ENCODE data around the gene SMARCE1. TPM values are rescaled to one million over a fixed set of nuclear protein-coding genes. Genes with fewer than 3 reads are reported as not detected.

Gene SMARCE1
- total and polyA plus RNA-seq, 9 donors: 80.2 to 158 (median 112) TPM

GRCh38 chr17:40694584-40694983, 47.0 kb upstream of the SMARCE1 start:
- H3K27ac ChIP-seq: no peak overlapping the region
- H3K4me3 ChIP-seq: no peak overlapping the region
- no peaks in the 10 kb centered on the region for H3K9me3 ChIP-seq
- intact Hi-C loops (cut with DNase I): no loop called here
- no peaks in the 10 kb centered on the region for H3K4me1 ChIP-seq (ENCODE audit: insufficient read depth)
- TF ChIP-seq POLR2A (IDR thresholded peaks at IDR 0.05) (no peak), EP300 (IDR thresholded peaks at IDR 0.05) (no peak), CTCF (IDR thresholded peaks at IDR 0.05) (no peak)
- H3K36me3 ChIP-seq: no peaks in the 10 kb centered on the region
- 78 to 81% (median 81%) methylated on average over 9 of the region's 9 CpGs for WGBS, 3 donors
- no peaks in the 10 kb centered on the region for H3K27me3 ChIP-seq
- DNase-seq: no peak

GRCh38 chr17:40687106-40687505, 39.5 kb upstream of the SMARCE1 start:
- no peaks in the 10 kb centered on the region for H3K36me3 ChIP-seq

GRCh38 chr17:40686192-40686591, 38.6 kb upstream of the SMARCE1 start:
- Histone ChIP-seq H3K4me1 (ENCODE audit: insufficient read depth) (no peaks in the 10 kb centered on the region), H3K4me3 (no peak overlapping the region), H3K36me3 (no peaks in the 10 kb centered on the region), H3K9me3 (no peaks in the 10 kb centered on the region), H3K27ac (no peak overlapping the region), H3K27me3 (no peaks in the 10 kb centered on the region)
- no peak for DNase-seq
- intact Hi-C loops (cut with DNase I): loop anchor here in 1 of 4 donors (5.0 kb wide), 1 partner anchor 861 kb away; no protein-coding TSS in a partner anchor
- no peak for TF ChIP-seq POLR2A (IDR thresholded peaks at IDR 0.05)
- TF ChIP-seq CTCF (IDR thresholded peaks at IDR 0.05): no peak
- TF ChIP-seq EP300 (IDR thresholded peaks at IDR 0.05): no peak
- WGBS, 3 donors: 43 to 47% (median 46%) methylated on average over 4 of the region's 4 CpGs

More at GRCh38 chr17:40687106-40687505, 39.5 kb upstream of the SMARCE1 start:
- intact Hi-C loops (cut with DNase I): loop anchor here in 1 of 4 donors (5.0 kb wide), 1 partner anchor 860 kb away; no protein-coding TSS in a partner anchor
- no peak overlapping the region for H3K4me3 ChIP-seq
- no peaks in the 10 kb centered on the region for H3K9me3 ChIP-seq
- H3K27me3 ChIP-seq: no peaks in the 10 kb centered on the region
- 38 to 54% (median 40%) methylated on average over 5 of the region's 5 CpGs for WGBS, 3 donors
- DNase-seq: no peak
- no peak for TF ChIP-seq EP300 (IDR thresholded peaks at IDR 0.05)
- no peak for TF ChIP-seq POLR2A (IDR thresholded peaks at IDR 0.05)
- no peak for TF ChIP-seq CTCF (IDR thresholded peaks at IDR 0.05)
- H3K27ac ChIP-seq: no peak overlapping the region
- no peaks in the 10 kb centered on the region for H3K4me1 ChIP-seq (ENCODE audit: insufficient read depth)

GRCh38 chr17:40680998-40681397, 33.4 kb upstream of the SMARCE1 start:
- H3K27me3 ChIP-seq: no peaks in the 10 kb centered on the region
- H3K4me3 ChIP-seq: no peak overlapping the region
- no peaks in the 10 kb centered on the region for H3K4me1 ChIP-seq (ENCODE audit: insufficient read depth)
- H3K36me3 ChIP-seq: no peaks in the 10 kb centered on the region
- intact Hi-C loops (cut with DNase I): no loop called here
- no peak overlapping the region for H3K27ac ChIP-seq
- TF ChIP-seq EP300 (IDR thresholded peaks at IDR 0.05): no peak
- TF ChIP-seq CTCF (IDR thresholded peaks at IDR 0.05): no peak
- TF ChIP-seq POLR2A (IDR thresholded peaks at IDR 0.05): no peak
- no peak for DNase-seq
- H3K9me3 ChIP-seq: no peaks in the 10 kb centered on the region

Data from ovary (tissue), 9 donors.